ENCODE data around the gene CTNND2.
A peak's percentile ranks its signal among the peaks of the same experiment; 100 is the strongest.

CTNND2 gene

DNA sequence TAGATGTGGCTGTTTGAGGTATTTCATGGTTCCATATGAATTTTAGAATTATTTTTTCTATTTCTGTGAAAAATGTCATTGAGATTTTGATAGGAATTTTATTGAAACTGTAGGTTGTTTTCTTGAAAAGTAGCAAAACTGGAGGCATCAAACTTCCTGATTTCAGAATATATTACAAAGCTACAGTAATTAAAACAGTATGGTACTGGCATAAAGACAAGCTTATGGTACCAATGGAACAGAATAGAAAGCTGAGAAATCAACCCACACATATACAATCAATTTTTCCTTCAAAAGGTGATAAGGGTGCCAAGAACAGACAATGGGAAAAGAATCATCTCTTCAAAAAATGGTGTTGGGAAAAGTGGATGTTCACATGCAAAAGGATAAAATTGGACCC is 945.5 kb downstream of the CTNND2 start:
- Histone ChIP-seq H3K27me3 (ENCODE audit: insufficient read depth, low read length) (no peaks in the 10 kb centered on the region), H4K12ac (ENCODE audit: low read depth, low read length) (no peak overlapping the region), H3K4me1 (ENCODE audit: control insufficient read depth in 1 of 2, insufficient read depth in 2 of 2, low read length in 2 of 2) (no peaks in the 10 kb centered on the region), H2BK12ac (ENCODE audit: low read length) (no peak overlapping the region), H2AK5ac (ENCODE audit: low read length) (no peak overlapping the region), H3K4me2 (ENCODE audit: low read length) (no peak overlapping the region), H2BK5ac (ENCODE audit: low read depth, low read length, poor library complexity) (no peak overlapping the region), H3K9ac (ENCODE audit: low read length) (no peak overlapping the region), H3K79me2 (ENCODE audit: control insufficient read depth, insufficient read depth, low read length, poor library complexity) (no peaks in the 10 kb centered on the region), H3K18ac (ENCODE audit: low read length) (no peak overlapping the region), H3K4me3 (ENCODE audit: low read depth, low read length) (no peak overlapping the region), H4K8ac (ENCODE audit: low read depth, low read length) (no peak overlapping the region), H3K79me1 (ENCODE audit: low read length) (no peaks in the 10 kb centered on the region), H3K27ac (ENCODE audit: low read depth, low read length) (no peak overlapping the region), H3K4ac (ENCODE audit: low read depth, low read length) (no peak overlapping the region), H3K36me3 (ENCODE audit: control insufficient read depth in 1 of 2, insufficient read depth in 2 of 2, low read length in 2 of 2) (no peaks in the 10 kb centered on the region), H2BK120ac (ENCODE audit: insufficient read depth, low read length, poor library complexity) (no peak overlapping the region), H3K14ac (ENCODE audit: low read length) (no peak overlapping the region), H3K9me3 (ENCODE audit: insufficient read depth, low read depth, low read length) (peaks cover 3% of the 10 kb centered on the region), H2AFZ (ENCODE audit: insufficient read depth, low read length, poor library complexity) (no peak overlapping the region), H4K91ac (ENCODE audit: low read depth, low read length) (no peak overlapping the region), H3K23ac (ENCODE audit: low read length) (no peak overlapping the region)
- no peak for DNase-seq

DNA sequence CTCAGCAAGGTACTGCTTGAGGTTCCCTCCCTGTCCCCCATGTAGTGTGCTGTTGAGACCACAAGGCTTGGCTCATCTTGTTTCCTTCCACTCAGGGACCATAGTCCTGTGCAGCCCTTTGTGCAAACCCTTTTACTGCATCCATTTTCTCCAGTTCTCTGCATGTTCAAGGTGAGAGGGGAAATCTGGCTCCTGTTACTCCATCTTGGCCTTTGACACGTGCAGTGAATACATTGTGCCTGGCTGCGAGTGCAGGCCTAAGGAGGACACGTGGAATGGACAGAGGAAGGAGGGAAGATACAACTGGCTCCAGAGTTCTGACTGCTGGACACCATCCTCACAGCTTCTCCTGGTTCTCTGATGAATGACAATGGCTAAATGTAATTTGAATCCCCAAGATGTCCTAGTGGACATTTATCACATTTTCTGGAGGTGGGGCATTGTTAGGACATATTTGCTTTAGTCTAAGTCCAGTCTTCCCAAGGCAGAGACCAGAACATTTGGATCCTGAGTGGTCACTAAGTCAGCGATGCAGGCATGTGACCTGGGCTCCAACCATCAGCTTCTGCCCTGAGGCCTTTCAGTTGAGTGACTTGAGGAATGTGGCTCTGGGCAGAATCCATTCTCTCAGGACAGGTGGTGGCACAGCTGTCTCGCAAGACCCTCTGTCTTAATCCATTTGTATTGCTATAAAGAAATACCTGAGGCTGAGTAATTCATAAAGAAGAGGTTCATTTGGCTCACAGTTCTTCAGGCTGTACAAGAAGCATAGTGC is 954.2 kb downstream of the CTNND2 start:
- no CpG with 5 or more reads among the region's 5 CpGs for WGBS (ENCODE audit: extremely low coverage, insufficient coverage, insufficient read length)

DNA sequence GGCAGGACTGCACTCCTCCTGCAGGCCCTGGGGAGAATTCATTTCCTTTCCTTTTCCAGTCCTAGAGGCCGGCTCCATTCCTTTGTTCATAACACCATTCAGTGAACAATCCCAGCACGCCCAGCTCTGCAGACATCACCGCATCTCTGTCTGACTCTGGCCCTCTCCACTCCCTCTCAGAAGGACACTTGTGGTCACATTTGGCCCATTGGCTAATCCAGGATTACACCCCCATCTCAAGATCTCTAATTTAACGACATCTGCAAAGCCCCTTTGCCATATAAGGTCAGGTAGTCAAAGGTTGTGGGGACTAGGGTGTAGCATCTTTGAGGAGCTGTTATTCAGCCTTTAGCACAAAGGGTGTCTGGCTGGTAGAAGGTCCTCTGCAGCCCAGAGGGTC is 958.2 kb downstream of the CTNND2 start:
- peaks cover 0 to 6% of the 10 kb centered on the region in 2 experiments for H3K4me1 ChIP-seq (ENCODE audit: control insufficient read depth in 1 of 2, insufficient read depth in 2 of 2, low read length in 2 of 2)
- H3K18ac ChIP-seq (ENCODE audit: low read length) = no peak overlapping the region
- no peak overlapping the region for H3K14ac ChIP-seq (ENCODE audit: low read length)
- no peak overlapping the region for H3K9ac ChIP-seq (ENCODE audit: low read length)
- no peak overlapping the region for H2AFZ ChIP-seq (ENCODE audit: insufficient read depth, low read length, poor library complexity)
- H4K91ac ChIP-seq (ENCODE audit: low read depth, low read length) = no peak overlapping the region
- no peak overlapping the region for H3K4me2 ChIP-seq (ENCODE audit: low read length)
- no peak overlapping the region for H2BK5ac ChIP-seq (ENCODE audit: low read depth, low read length, poor library complexity)
- no peak overlapping the region for H2BK12ac ChIP-seq (ENCODE audit: low read length)
- H2BK120ac ChIP-seq (ENCODE audit: insufficient read depth, low read length, poor library complexity) = no peak overlapping the region
- H3K23ac ChIP-seq (ENCODE audit: low read length) = no peak overlapping the region
- no peak overlapping the region for H2AK5ac ChIP-seq (ENCODE audit: low read length)
- no peak overlapping the region for H4K8ac ChIP-seq (ENCODE audit: low read depth, low read length)
- H3K79me2 ChIP-seq (ENCODE audit: control insufficient read depth, insufficient read depth, low read length, poor library complexity) = no peaks in the 10 kb centered on the region
- no peak overlapping the region for H3K4me3 ChIP-seq (ENCODE audit: low read depth, low read length)
- H3K9me3 ChIP-seq (ENCODE audit: insufficient read depth, low read depth, low read length) = no peaks in the 10 kb centered on the region
- no peaks in the 10 kb centered on the region for H3K79me1 ChIP-seq (ENCODE audit: low read length)
- H3K36me3 ChIP-seq (ENCODE audit: control insufficient read depth in 1 of 2, insufficient read depth in 2 of 2, low read length in 2 of 2) = no peaks in the 10 kb centered on the region
- no peaks in the 10 kb centered on the region for H3K27me3 ChIP-seq (ENCODE audit: insufficient read depth, low read length)
- no peak overlapping the region for H4K12ac ChIP-seq (ENCODE audit: low read depth, low read length)
- H3K4ac ChIP-seq (ENCODE audit: low read depth, low read length) = no peak overlapping the region
- no CpG with 5 or more reads among the region's 4 CpGs for WGBS (ENCODE audit: extremely low coverage, insufficient coverage, insufficient read length)
- no peak for DNase-seq
- no peak overlapping the region for H3K27ac ChIP-seq (ENCODE audit: low read depth, low read length)

More for the DNA sequence above, 954.2 kb downstream of the CTNND2 start:
- H4K12ac ChIP-seq (ENCODE audit: low read depth, low read length) = no peak overlapping the region
- no peak overlapping the region for H2BK12ac ChIP-seq (ENCODE audit: low read length)
- H3K9ac ChIP-seq (ENCODE audit: low read length) = no peak overlapping the region
- no peak overlapping the region for H2AFZ ChIP-seq (ENCODE audit: insufficient read depth, low read length, poor library complexity)
- no peak overlapping the region for H4K8ac ChIP-seq (ENCODE audit: low read depth, low read length)
- H3K4me1 ChIP-seq (ENCODE audit: control insufficient read depth in 1 of 2, insufficient read depth in 2 of 2, low read length in 2 of 2) = peaks cover 0 to 6% of the 10 kb centered on the region in 2 experiments
- no peak overlapping the region for H3K23ac ChIP-seq (ENCODE audit: low read length)
- no peaks in the 10 kb centered on the region for H3K36me3 ChIP-seq (ENCODE audit: control insufficient read depth in 1 of 2, insufficient read depth in 2 of 2, low read length in 2 of 2)
- no peak overlapping the region for H4K91ac ChIP-seq (ENCODE audit: low read depth, low read length)
- H3K14ac ChIP-seq (ENCODE audit: low read length) = no peak overlapping the region
- H2AK5ac ChIP-seq (ENCODE audit: low read length) = no peak overlapping the region
- H3K18ac ChIP-seq (ENCODE audit: low read length) = no peak overlapping the region
- H3K4ac ChIP-seq (ENCODE audit: low read depth, low read length) = no peak overlapping the region
- DNase-seq = peak; percentile 83 to 95
- no peaks in the 10 kb centered on the region for H3K9me3 ChIP-seq (ENCODE audit: insufficient read depth, low read depth, low read length)
- H3K79me2 ChIP-seq (ENCODE audit: control insufficient read depth, insufficient read depth, low read length, poor library complexity) = no peaks in the 10 kb centered on the region
- H3K4me2 ChIP-seq (ENCODE audit: low read length) = no peak overlapping the region
- no peak overlapping the region for H2BK5ac ChIP-seq (ENCODE audit: low read depth, low read length, poor library complexity)
- no peaks in the 10 kb centered on the region for H3K27me3 ChIP-seq (ENCODE audit: insufficient read depth, low read length)
- no peak overlapping the region for H3K27ac ChIP-seq (ENCODE audit: low read depth, low read length)
- no peak overlapping the region for H3K4me3 ChIP-seq (ENCODE audit: low read depth, low read length)
- no peak overlapping the region for H2BK120ac ChIP-seq (ENCODE audit: insufficient read depth, low read length, poor library complexity)
- no peaks in the 10 kb centered on the region for H3K79me1 ChIP-seq (ENCODE audit: low read length)

DNA sequence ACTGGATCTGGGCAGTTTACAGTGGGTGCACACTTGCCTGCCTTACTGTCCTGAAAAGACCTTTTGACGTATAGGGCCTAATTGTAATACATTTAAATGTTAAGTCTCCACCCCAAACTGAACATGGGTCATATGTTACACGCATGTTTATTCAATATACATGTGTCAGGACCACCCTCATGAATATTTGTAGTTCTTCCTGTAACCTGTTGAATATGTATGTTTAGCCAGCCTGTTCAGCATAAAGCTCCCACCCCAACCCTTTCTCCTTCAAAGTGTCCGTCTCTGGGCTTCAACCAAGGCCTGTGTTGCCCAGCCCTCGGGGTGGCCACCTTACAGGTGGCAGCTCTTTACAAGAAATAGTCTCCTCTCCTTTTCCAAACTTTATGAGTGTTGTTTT is 962.3 kb downstream of the CTNND2 start:
- H3K23ac ChIP-seq (ENCODE audit: low read length) = no peak overlapping the region
- H2AK5ac ChIP-seq (ENCODE audit: low read length) = no peak overlapping the region
- no peak for DNase-seq
- H2BK120ac ChIP-seq (ENCODE audit: insufficient read depth, low read length, poor library complexity) = no peak overlapping the region
- H4K8ac ChIP-seq (ENCODE audit: low read depth, low read length) = no peak overlapping the region
- H3K9ac ChIP-seq (ENCODE audit: low read length) = no peak overlapping the region
- H3K18ac ChIP-seq (ENCODE audit: low read length) = no peak overlapping the region
- H4K91ac ChIP-seq (ENCODE audit: low read depth, low read length) = no peak overlapping the region
- no peak overlapping the region for H3K27ac ChIP-seq (ENCODE audit: low read depth, low read length)
- no CpG with 5 or more reads among the region's 4 CpGs for WGBS (ENCODE audit: extremely low coverage, insufficient coverage, insufficient read length)
- H2BK5ac ChIP-seq (ENCODE audit: low read depth, low read length, poor library complexity) = no peak overlapping the region
- H3K4me1 ChIP-seq (ENCODE audit: control insufficient read depth in 1 of 2, insufficient read depth in 2 of 2, low read length in 2 of 2) = no peaks in the 10 kb centered on the region
- no peak overlapping the region for H4K12ac ChIP-seq (ENCODE audit: low read depth, low read length)
- H3K27me3 ChIP-seq (ENCODE audit: insufficient read depth, low read length) = no peaks in the 10 kb centered on the region
- H3K79me1 ChIP-seq (ENCODE audit: low read length) = no peaks in the 10 kb centered on the region
- no peaks in the 10 kb centered on the region for H3K9me3 ChIP-seq (ENCODE audit: insufficient read depth, low read depth, low read length)
- no peak overlapping the region for H2AFZ ChIP-seq (ENCODE audit: insufficient read depth, low read length, poor library complexity)
- H2BK12ac ChIP-seq (ENCODE audit: low read length) = no peak overlapping the region
- no peaks in the 10 kb centered on the region for H3K36me3 ChIP-seq (ENCODE audit: control insufficient read depth in 1 of 2, insufficient read depth in 2 of 2, low read length in 2 of 2)
- no peak overlapping the region for H3K4me3 ChIP-seq (ENCODE audit: low read depth, low read length)
- H3K79me2 ChIP-seq (ENCODE audit: control insufficient read depth, insufficient read depth, low read length, poor library complexity) = no peaks in the 10 kb centered on the region
- H3K4ac ChIP-seq (ENCODE audit: low read depth, low read length) = no peak overlapping the region
- H3K4me2 ChIP-seq (ENCODE audit: low read length) = no peak overlapping the region
- no peak overlapping the region for H3K14ac ChIP-seq (ENCODE audit: low read length)
